H9 (cell line): ENCODE results near the gene SEC16B. TPM values are rescaled to one million over a fixed set of nuclear protein-coding genes. Genes with fewer than 3 reads are reported as not detected.

ENCODE experiments used
- DNase-seq: peaks from one replicate; pipeline ENCODE4 v3.0.0-alpha.2; 2017
- H2AFZ ChIP-seq: one replicate; pipeline ENCODE4 v1.6.1; 2013; ENCODE audit warnings: mild to moderate bottlenecking, low read length, control low read depth, moderate library complexity
- H2AK5ac ChIP-seq: 2 replicates; pipeline ENCODE4 v1.6.1; 2013; ENCODE audit warnings: low read length, control low read depth, mixed read lengths; ENCODE audit not compliant: insufficient read length
- H2BK120ac ChIP-seq: one replicate; pipeline ENCODE4 v1.6.1; 2013; ENCODE audit warnings: low read depth, mild to moderate bottlenecking, low read length, control low read depth, inconsistent platforms; ENCODE audit not compliant: poor library complexity, severe bottlenecking
- H2BK12ac ChIP-seq: 2 replicates; pipeline ENCODE4 v1.6.1; 2013; ENCODE audit warnings: low read length, control low read depth, mixed read lengths, low read depth; ENCODE audit not compliant: insufficient read length
- H2BK15ac ChIP-seq: 2 replicates; pipeline ENCODE4 v1.6.1; 2013; ENCODE audit warnings: low read depth, low read length, control low read depth
- H2BK20ac ChIP-seq: one replicate; pipeline ENCODE4 v1.6.1; 2013; ENCODE audit warnings: low read depth, mild to moderate bottlenecking, low read length, control low read depth, inconsistent platforms; ENCODE audit not compliant: poor library complexity, severe bottlenecking
- H2BK5ac ChIP-seq: 2 replicates; pipeline ENCODE4 v1.6.1; 2013; ENCODE audit warnings: low read length, control low read depth, mixed read lengths; ENCODE audit not compliant: insufficient read length
- H3K14ac ChIP-seq: 2 replicates; pipeline ENCODE4 v1.6.1; 2013; ENCODE audit warnings: low read length, control low read depth; ENCODE audit not compliant: insufficient read depth
- H3K18ac ChIP-seq: 2 replicates; pipeline ENCODE4 v1.6.1; 2013; ENCODE audit warnings: low read depth, mild to moderate bottlenecking, mixed read lengths, low read length, control low read depth; ENCODE audit not compliant: insufficient read length
- H3K23ac ChIP-seq: 2 replicates; pipeline ENCODE4 v1.6.1; 2013; ENCODE audit warnings: low read length, control low read depth, mixed read lengths, low read depth; ENCODE audit not compliant: insufficient read length
- H3K23me2 ChIP-seq: 2 replicates; pipeline ENCODE4 v1.6.1; 2013; ENCODE audit warnings: low read depth, mild to moderate bottlenecking, mixed read lengths, low read length, control low read depth; ENCODE audit not compliant: insufficient read length, poor library complexity, severe bottlenecking
- H3K27ac ChIP-seq: 2 replicates; pipeline ENCODE4 v1.5.1; 2013; ENCODE audit warnings: low read length, control low read depth, mixed read lengths, low read depth; ENCODE audit not compliant: insufficient read length
- H3K27me3 ChIP-seq: 2 replicates; pipeline ENCODE4 v1.6.1; 2013; ENCODE audit warnings: low read length, control low read depth, inconsistent platforms; ENCODE audit not compliant: insufficient read depth
- H3K4ac ChIP-seq: 2 replicates; pipeline ENCODE4 v1.6.1; 2013; ENCODE audit warnings: low read depth, mild to moderate bottlenecking, control low read depth, inconsistent platforms, low read length, moderate library complexity
- H3K4me1 ChIP-seq: 2 replicates; pipeline ENCODE4 v1.6.1; 2013; ENCODE audit warnings: low read length, control low read depth, inconsistent platforms; ENCODE audit not compliant: insufficient read depth
- H3K4me2 ChIP-seq: 2 replicates; pipeline ENCODE4 v1.6.1; 2013; ENCODE audit warnings: low read length, control low read depth, mixed read lengths; ENCODE audit not compliant: insufficient read length, insufficient read depth
- H3K56ac ChIP-seq: 2 replicates; pipeline ENCODE4 v1.6.1; 2013; ENCODE audit warnings: low read depth, mild to moderate bottlenecking, mixed read lengths, low read length, control low read depth; ENCODE audit not compliant: insufficient read length
- H3K79me1 ChIP-seq: 2 replicates; pipeline ENCODE4 v1.6.1; 2013; ENCODE audit warnings: low read depth, mild to moderate bottlenecking, moderate library complexity, low read length, control low read depth, inconsistent platforms; ENCODE audit not compliant: insufficient read depth, poor library complexity, severe bottlenecking
- H3K79me2 ChIP-seq: 2 replicates; pipeline ENCODE4 v1.6.1; 2013; ENCODE audit warnings: low read length, control low read depth, inconsistent platforms; ENCODE audit not compliant: insufficient read depth
- H3K9ac ChIP-seq: 2 replicates; pipeline ENCODE4 v1.6.1; 2013; ENCODE audit warnings: low read length, control low read depth, mixed read lengths; ENCODE audit not compliant: insufficient read length; ENCODE audit errors: extremely low read depth
- H3K9me3 ChIP-seq: one replicate; pipeline ENCODE4 v1.6.1; 2013; ENCODE audit warnings: low read depth, low read length, inconsistent platforms; ENCODE audit not compliant: control insufficient read depth
- H3T11ph ChIP-seq: one replicate; pipeline ENCODE4 v1.6.1; 2013; ENCODE audit warnings: mild to moderate bottlenecking, low read length, control low read depth, inconsistent platforms
- H4K20me1 ChIP-seq: one replicate; pipeline ENCODE4 v1.6.1; 2013; ENCODE audit not compliant: control insufficient read depth, insufficient read length, insufficient read depth
- H4K5ac ChIP-seq: 2 replicates; pipeline ENCODE4 v1.6.1; 2013; ENCODE audit warnings: low read depth, mild to moderate bottlenecking, mixed read lengths, low read length, control low read depth; ENCODE audit not compliant: insufficient read length
- H4K8ac ChIP-seq: replicated peaks from 2 replicates; pipeline ENCODE4 v1.6.1; 2013; ENCODE audit warnings: low read length, control low read depth, mixed read lengths, low read depth; ENCODE audit not compliant: insufficient read length
- H4K91ac ChIP-seq: 2 replicates; pipeline ENCODE4 v1.6.1; 2013; ENCODE audit warnings: low read depth, mild to moderate bottlenecking, moderate library complexity, mixed read lengths, low read length, control low read depth; ENCODE audit not compliant: insufficient read length
- H3K27ac Mint-ChIP-seq, 3 experiments: 2 replicates in 2 of 3; 3 replicates in 1 of 3; pipeline ENCODE4 v1.8.0; 2020 to 2021; ENCODE audit warnings: mixed read lengths in 3 of 3, mild to moderate bottlenecking in 1 of 3, moderate library complexity in 1 of 3
- H3K27me3 Mint-ChIP-seq: 2 replicates; pipeline ENCODE4 v1.8.0; 2021; ENCODE audit warnings: low read depth, mild to moderate bottlenecking, moderate library complexity, mixed read lengths
- H3K36me3 Mint-ChIP-seq, 3 experiments: 2 replicates in 2 of 3; 3 replicates in 1 of 3; pipeline ENCODE4 v1.8.0; 2020 to 2021; ENCODE audit warnings: low read depth in 3 of 3, mixed read lengths in 3 of 3; ENCODE audit not compliant: insufficient read depth in 1 of 3
- H3K4me1 Mint-ChIP-seq, 2 experiments: 2 replicates each; pipeline ENCODE4 v1.8.0; 2020; ENCODE audit warnings: mixed read lengths in 2 of 2
- H3K4me3 Mint-ChIP-seq, 2 experiments: 2 replicates in 1 of 2; 3 replicates in 1 of 2; pipeline ENCODE4 v1.8.0; 2020 to 2021; ENCODE audit warnings: mild to moderate bottlenecking in 2 of 2, mixed read lengths in 2 of 2, moderate library complexity in 1 of 2
- H3K9me3 Mint-ChIP-seq, 2 experiments: 2 replicates in 1 of 2; 3 replicates in 1 of 2; pipeline ENCODE4 v1.8.0; 2020; ENCODE audit warnings: mild to moderate bottlenecking in 2 of 2, mixed read lengths in 2 of 2, moderate library complexity in 1 of 2
- WGBS: extraction: QIAGEN DNeasy Blood & Tissue Kit; methylation state at CpG from one replicate; pipeline ENCODE4 v1.1.7; 2013; ENCODE audit warnings: missing lambda C conversion rate, low lambda C conversion rate, mixed read lengths; ENCODE audit not compliant: insufficient read length; ENCODE audit errors: extremely low coverage; 5-methylcytosine and 5-hydroxymethylcytosine counted together
- total RNA-seq: library from RNA; stranded (reverse); gene quantifications from 2 replicates; pipeline ENCODE4 v1.2.1, GENCODE V29; 2021
- TF ChIP-seq, protein P1 (sequence below): fragments of 200-600 bp; sonication (generic); conservative IDR thresholded peaks from 3 replicates; pipeline ENCODE4 v1.8.0; 2021; ENCODE audit warnings: antibody characterized with exemption, mild to moderate bottlenecking

SEC16B gene
- total RNA-seq, 1 experiment from 2014 or later, result 0.83 TPM

DNA sequence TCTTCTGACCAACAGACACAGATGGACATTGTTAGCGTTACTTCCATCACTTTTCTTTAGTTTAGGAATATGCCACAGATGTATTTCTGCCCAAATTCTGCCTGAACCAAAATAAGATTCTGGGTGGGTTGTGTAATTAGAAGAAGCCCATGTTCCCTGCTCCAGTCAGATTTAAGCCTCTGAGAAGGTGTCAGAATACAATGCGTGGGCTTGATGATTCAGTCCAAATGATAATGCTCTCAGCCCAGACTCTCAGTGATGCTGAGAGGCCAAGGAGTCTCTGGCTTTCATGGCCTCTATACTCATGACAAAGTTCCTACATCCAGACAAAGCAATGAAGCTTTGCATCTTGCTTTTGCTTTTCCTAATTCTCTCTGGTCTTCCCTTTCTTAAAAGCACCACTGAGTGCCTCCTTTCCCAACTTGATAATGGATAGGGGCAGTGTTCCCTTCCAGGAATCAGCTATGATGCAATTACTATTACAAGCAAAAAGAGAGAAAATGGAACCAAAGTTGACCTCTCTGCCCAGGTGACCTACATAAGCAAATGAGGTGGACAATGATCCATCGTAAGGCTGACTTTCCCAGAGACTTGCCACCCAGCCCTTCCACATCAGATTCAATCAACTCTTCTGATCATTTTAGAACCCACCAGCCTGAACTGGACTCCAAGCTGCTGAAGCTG is 8.8 kb downstream of the SEC16B start:
- H3K4me2 ChIP-seq, result no peak overlapping the region
- no peaks in the 10 kb centered on the region for H3K23me2 ChIP-seq
- H3K27ac ChIP-seq, result no peak overlapping the region
- H3K27me3 Mint-ChIP-seq, result no peaks in the 10 kb centered on the region
- no peak overlapping the region for H3T11ph ChIP-seq
- no peak overlapping the region for H4K8ac ChIP-seq
- no peak overlapping the region for H3K4me3 Mint-ChIP-seq
- H2BK5ac ChIP-seq, result no peak overlapping the region
- H3K36me3 Mint-ChIP-seq, result no peaks in the 10 kb centered on the region
- no peak overlapping the region for H3K27ac Mint-ChIP-seq
- H3K4me1 ChIP-seq, result peaks cover 8% of the 10 kb centered on the region; the same call in 1 of the 2 replicates
- H3K56ac ChIP-seq, result no peak overlapping the region
- no peak overlapping the region for H2BK15ac ChIP-seq
- no peak overlapping the region for H4K5ac ChIP-seq
- H2AK5ac ChIP-seq, result no peak overlapping the region
- H3K23ac ChIP-seq, result no peak overlapping the region
- H4K91ac ChIP-seq, result no peak overlapping the region
- H2BK12ac ChIP-seq, result no peak overlapping the region
- no CpG with 5 or more reads among the region's 3 CpGs for WGBS
- TF ChIP-seq, protein P1, sequence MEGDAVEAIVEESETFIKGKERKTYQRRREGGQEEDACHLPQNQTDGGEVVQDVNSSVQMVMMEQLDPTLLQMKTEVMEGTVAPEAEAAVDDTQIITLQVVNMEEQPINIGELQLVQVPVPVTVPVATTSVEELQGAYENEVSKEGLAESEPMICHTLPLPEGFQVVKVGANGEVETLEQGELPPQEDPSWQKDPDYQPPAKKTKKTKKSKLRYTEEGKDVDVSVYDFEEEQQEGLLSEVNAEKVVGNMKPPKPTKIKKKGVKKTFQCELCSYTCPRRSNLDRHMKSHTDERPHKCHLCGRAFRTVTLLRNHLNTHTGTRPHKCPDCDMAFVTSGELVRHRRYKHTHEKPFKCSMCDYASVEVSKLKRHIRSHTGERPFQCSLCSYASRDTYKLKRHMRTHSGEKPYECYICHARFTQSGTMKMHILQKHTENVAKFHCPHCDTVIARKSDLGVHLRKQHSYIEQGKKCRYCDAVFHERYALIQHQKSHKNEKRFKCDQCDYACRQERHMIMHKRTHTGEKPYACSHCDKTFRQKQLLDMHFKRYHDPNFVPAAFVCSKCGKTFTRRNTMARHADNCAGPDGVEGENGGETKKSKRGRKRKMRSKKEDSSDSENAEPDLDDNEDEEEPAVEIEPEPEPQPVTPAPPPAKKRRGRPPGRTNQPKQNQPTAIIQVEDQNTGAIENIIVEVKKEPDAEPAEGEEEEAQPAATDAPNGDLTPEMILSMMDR, result no peak
- H3K14ac ChIP-seq, result no peak overlapping the region
- H2BK120ac ChIP-seq, result no peak overlapping the region
- no peak overlapping the region for H2AFZ ChIP-seq
- H3K79me1 ChIP-seq, result no peaks in the 10 kb centered on the region
- H3K9ac ChIP-seq, result no peak overlapping the region
- H3K27me3 ChIP-seq, result no peaks in the 10 kb centered on the region
- no peak for DNase-seq
- H3K4ac ChIP-seq, result no peak overlapping the region
- H3K9me3 ChIP-seq, result no peaks in the 10 kb centered on the region
- peaks cover 14 to 26% of the 10 kb centered on the region in 2 experiments for H3K4me1 Mint-ChIP-seq
- no peak overlapping the region for H2BK20ac ChIP-seq
- no peaks in the 10 kb centered on the region for H4K20me1 ChIP-seq
- H3K18ac ChIP-seq, result no peak overlapping the region
- H3K79me2 ChIP-seq, result no peaks in the 10 kb centered on the region
- H3K9me3 Mint-ChIP-seq, result no peaks in the 10 kb centered on the region
